OCI-LY1 (cell line): ENCODE results near the gene OAS3.

Source experiments
- EZH2 ChIP-seq: fragments of 200-600 bp; sonication (generic), shearing (Covaris generic); IDR thresholded peaks from 2 replicates; pipeline ENCODE4 v1.8.0; 2017; ENCODE audit warnings: borderline replicate concordance, mixed run types, mild to moderate bottlenecking, antibody characterized with exemption, low read length, moderate library complexity, mixed read lengths
- TF ChIP-seq, protein P1 (sequence below): fragments of 200-600 bp; sonication (generic), shearing (Covaris generic); IDR thresholded peaks from 2 replicates; pipeline ENCODE4 v1.5.1; 2017; ENCODE audit warnings: mild to moderate bottlenecking, antibody characterized with exemption, low read length, moderate library complexity, mixed read lengths

DNA sequence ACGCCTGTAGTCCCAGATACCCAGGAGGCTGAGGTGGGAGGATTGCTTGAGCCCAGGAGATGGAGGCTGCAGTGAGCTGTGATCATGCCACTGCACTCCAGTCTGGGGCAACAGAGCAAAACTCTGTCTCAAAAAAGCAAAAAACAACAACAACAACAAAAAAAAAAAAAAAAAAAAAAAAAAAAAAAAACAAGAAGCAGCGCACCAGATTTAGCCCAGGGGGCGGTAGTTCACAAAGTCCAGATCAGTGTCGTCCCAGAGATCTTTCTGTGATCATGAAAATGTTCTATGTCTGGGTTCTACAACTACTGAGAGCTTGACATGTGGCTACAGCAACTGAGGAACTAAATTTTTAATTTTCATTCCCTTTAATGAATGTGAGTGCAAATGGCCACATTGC lies 67.5 kb downstream of the OAS3 start:
- TF ChIP-seq, protein P1, sequence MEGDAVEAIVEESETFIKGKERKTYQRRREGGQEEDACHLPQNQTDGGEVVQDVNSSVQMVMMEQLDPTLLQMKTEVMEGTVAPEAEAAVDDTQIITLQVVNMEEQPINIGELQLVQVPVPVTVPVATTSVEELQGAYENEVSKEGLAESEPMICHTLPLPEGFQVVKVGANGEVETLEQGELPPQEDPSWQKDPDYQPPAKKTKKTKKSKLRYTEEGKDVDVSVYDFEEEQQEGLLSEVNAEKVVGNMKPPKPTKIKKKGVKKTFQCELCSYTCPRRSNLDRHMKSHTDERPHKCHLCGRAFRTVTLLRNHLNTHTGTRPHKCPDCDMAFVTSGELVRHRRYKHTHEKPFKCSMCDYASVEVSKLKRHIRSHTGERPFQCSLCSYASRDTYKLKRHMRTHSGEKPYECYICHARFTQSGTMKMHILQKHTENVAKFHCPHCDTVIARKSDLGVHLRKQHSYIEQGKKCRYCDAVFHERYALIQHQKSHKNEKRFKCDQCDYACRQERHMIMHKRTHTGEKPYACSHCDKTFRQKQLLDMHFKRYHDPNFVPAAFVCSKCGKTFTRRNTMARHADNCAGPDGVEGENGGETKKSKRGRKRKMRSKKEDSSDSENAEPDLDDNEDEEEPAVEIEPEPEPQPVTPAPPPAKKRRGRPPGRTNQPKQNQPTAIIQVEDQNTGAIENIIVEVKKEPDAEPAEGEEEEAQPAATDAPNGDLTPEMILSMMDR, result peak; percentile 38
- TF ChIP-seq EZH2, result no peak
